HCT116 (cell line): Measurements from ENCODE around the gene SLC36A2. TPM values are rescaled to one million over a fixed set of nuclear protein-coding genes. Genes with fewer than 3 reads are reported as not detected.

Experiments used
- ATAC-seq: fragments of 200-7000 bp; cut with Tn5 transposase; 2 replicates; pipeline ENCODE4 v1.9.1; 2020; ENCODE audit warnings: mild to moderate bottlenecking, moderate library complexity
- BruUV-seq: library from RNA; stranded (reverse); fragments of 400-500 nt; replicated peaks from 2 replicates; lab custom pipeline; 2021; lab: Mats Ljungman, UMichigan
- CTCF ChIA-PET: fragments of 300-600 bp; sonication (Branson Sonifier 250); formaldehyde crosslinking; loops from one replicate; lab custom pipeline; 2021; ENCODE audit warnings: antibody characterized with exemption; lab: Charles Lee
- POLR2A ChIA-PET: fragments of 300-600, 350-600 bp; sonication (Branson Sonifier 250); formaldehyde crosslinking; loops from one replicate; lab custom pipeline; 2021; ENCODE audit warnings: antibody characterized with exemption; lab: Charles Lee
- RAD21 ChIA-PET, 2 experiments: fragments of 300-600 bp; sonication (Branson Sonifier 250); formaldehyde crosslinking; loops; one replicate each; lab custom pipeline; 2023; ENCODE audit warnings: low total read pairs in 2 of 2; ENCODE audit not compliant: uncharacterized antibody in 2 of 2, unreplicated experiment in 2 of 2, low non-redundant PET in 1 of 2; lab: Charles Lee
- DNase-seq: peaks from one replicate; pipeline ENCODE4 v3.0.0-alpha.2; 2010; ENCODE audit warnings: low read depth, low spot score
- H2AFZ ChIP-seq: fragments of 200-600 bp; shearing (Covaris generic), sonication (generic); 2 replicates; pipeline ENCODE4 v1.6.1; 2017; ENCODE audit warnings: low read depth, mixed run types, mixed read lengths, antibody characterized with exemption, low read length; ENCODE audit not compliant: poor library complexity, severe bottlenecking
- H3K27ac ChIP-seq: 2 replicates; pipeline ENCODE4 v1.5.1; 2012; ENCODE audit warnings: low read depth, low read length
- H3K27me3 ChIP-seq: fragments of 200-600 bp; sonication (generic); 2 replicates; pipeline ENCODE4 v1.6.1; 2016; ENCODE audit warnings: mixed run types, low read length, mixed read lengths; ENCODE audit not compliant: insufficient read depth
- H3K36me3 ChIP-seq, 2 experiments: fragments of 200-500 bp in 1 of 2; fragments of 200-600 bp in 1 of 2; sonication (Bioruptor generic) in 1 of 2; sonication (generic) in 1 of 2; 2 replicates each; pipeline versions ENCODE4 v1.5.1 to v1.6.1; 2014 to 2016; ENCODE audit warnings: low read length in 2 of 2, inconsistent platforms in 1 of 2, mixed read lengths in 1 of 2, mixed run types in 1 of 2; ENCODE audit not compliant: insufficient read depth in 2 of 2, control insufficient read depth in 1 of 2
- H3K4me1 ChIP-seq, 2 experiments: fragments of 200-600 bp in 1 of 2; sonication (generic) in 1 of 2; 2 replicates each; pipeline versions ENCODE4 v1.5.1 to v1.6.1; 2012 to 2017; ENCODE audit warnings: low read length in 2 of 2, inconsistent platforms in 1 of 2, mild to moderate bottlenecking in 1 of 2, mixed read lengths in 1 of 2, mixed run types in 1 of 2, moderate library complexity in 1 of 2; ENCODE audit not compliant: insufficient read depth in 2 of 2, control insufficient read depth in 1 of 2
- H3K4me2 ChIP-seq: fragments of 200-600 bp; sonication (generic); 2 replicates; pipeline ENCODE4 v1.6.1; 2017; ENCODE audit warnings: mixed run types, low read length, mixed read lengths
- H3K4me3 ChIP-seq, 2 experiments: fragments of 200-600 bp in 1 of 2; sonication (generic) in 1 of 2; replicated peaks in 1 of 2; 2 replicates each; pipeline ENCODE4 v1.5.1; 2011 to 2016; ENCODE audit warnings: low read length in 2 of 2, control low read depth in 1 of 2, low read depth in 1 of 2, mild to moderate bottlenecking in 1 of 2, mixed read lengths in 1 of 2, mixed run types in 1 of 2
- H3K79me2 ChIP-seq: fragments of 200-600 bp; sonication (generic); 2 replicates; pipeline ENCODE4 v1.6.1; 2017; ENCODE audit warnings: mild to moderate bottlenecking, mixed run types, low read length, moderate library complexity, mixed read lengths; ENCODE audit not compliant: insufficient read depth
- H3K9ac ChIP-seq: fragments of 200-600 bp; sonication (generic); 2 replicates; pipeline ENCODE4 v1.6.1; 2016; ENCODE audit warnings: low read length, mixed read lengths
- H3K9me2 ChIP-seq: fragments of 200-600 bp; sonication (generic), shearing (Covaris generic); 2 replicates; pipeline ENCODE4 v1.6.1; 2017; ENCODE audit warnings: mixed run types, mild to moderate bottlenecking, moderate library complexity; ENCODE audit not compliant: insufficient read depth
- H3K9me3 ChIP-seq, 2 experiments: fragments of 200-500 bp in 1 of 2; fragments of 200-600 bp in 1 of 2; sonication (Bioruptor generic) in 1 of 2; sonication (generic) in 1 of 2; 2 replicates each; pipeline ENCODE4 v1.6.1; 2014 to 2017; ENCODE audit warnings: low read length in 2 of 2, mixed read lengths in 2 of 2, inconsistent platforms in 1 of 2, low read depth in 1 of 2, mild to moderate bottlenecking in 1 of 2, mixed run types in 1 of 2, moderate library complexity in 1 of 2; ENCODE audit not compliant: control insufficient read depth in 1 of 2, insufficient read depth in 1 of 2
- H4K20me1 ChIP-seq: fragments of 200-600 bp; sonication (generic), shearing (Covaris generic); 2 replicates; pipeline ENCODE4 v1.6.1; 2017; ENCODE audit warnings: mixed run types, mild to moderate bottlenecking, moderate library complexity; ENCODE audit not compliant: insufficient read depth
- EGR1 ChIP-seq: IDR thresholded peaks from 2 replicates; pipeline ENCODE4 v1.6.1; 2012; ENCODE audit warnings: low read depth
- ELF1 ChIP-seq: IDR thresholded peaks from 2 replicates; pipeline ENCODE4 v1.6.1; 2012; ENCODE audit warnings: low read depth, borderline replicate concordance
- EZH2phosphoT487 ChIP-seq: fragments of 200-600 bp; IDR thresholded peaks from 2 replicates; pipeline ENCODE4 v1.6.1; 2018; ENCODE audit warnings: antibody characterized with exemption, borderline replicate concordance
- SIN3A ChIP-seq: IDR thresholded peaks from 2 replicates; pipeline ENCODE4 v1.6.1; 2012; ENCODE audit warnings: low read depth
- TCF7L2 ChIP-seq: IDR thresholded peaks from 2 replicates; pipeline ENCODE4 v1.7.0; 2011; ENCODE audit warnings: borderline replicate concordance, inconsistent platforms; ENCODE audit not compliant: insufficient read depth, insufficient read length; ENCODE audit errors: extremely low read depth
- ZFX ChIP-seq: fragments of 450-650 bp; IDR thresholded peaks from 2 replicates; pipeline ENCODE4 v1.6.1; 2017
- intact Hi-C: fragments of 100-400 bp; cut with micrococcal nuclease; formaldehyde crosslinking; loops from 2 replicates; pipeline ENCODE4 v1.10.0; 2022
- total RNA-seq: library from RNA; stranded (reverse); gene quantifications from one replicate; pipeline ENCODE4 v1.2.1, GENCODE V29; 2021; ENCODE audit not compliant: unreplicated experiment
- TF ChIP-seq, protein P1 (sequence below): IDR thresholded peaks from 2 replicates; pipeline ENCODE4 v1.6.1; 2012
- TF ChIP-seq, protein P2 (sequence below), 3 experiments: fragments of 200-600 bp in 1 of 3; sonication (generic) in 1 of 3; IDR thresholded peaks in 2 of 3; conservative IDR thresholded peaks in 1 of 3; 2 replicates each; pipeline ENCODE4 v1.5.1; 2012 to 2017; ENCODE audit warnings: low read depth in 2 of 3, low read length in 2 of 3, antibody characterized with exemption in 1 of 3, borderline replicate concordance in 1 of 3, control low read depth in 1 of 3, mild to moderate bottlenecking in 1 of 3, mixed read lengths in 1 of 3, mixed run types in 1 of 3, moderate library complexity in 1 of 3; ENCODE audit not compliant: insufficient read depth in 1 of 3

The SLC36A2 gene
- total RNA-seq, 1 experiment from 2014 or later: not detected

GRCh38 chr5:151285683-151286082, 61.7 kb downstream of the SLC36A2 start:
- H3K4me2 ChIP-seq: no peak overlapping the region
- no peaks in the 10 kb centered on the region for H3K36me3 ChIP-seq
- H3K9me3 ChIP-seq: no peaks in the 10 kb centered on the region
- H4K20me1 ChIP-seq: no peaks in the 10 kb centered on the region
- H3K79me2 ChIP-seq: no peaks in the 10 kb centered on the region
- DNase-seq: no peak
- H3K9ac ChIP-seq: no peak overlapping the region
- POLR2A ChIA-PET: no interaction called here
- no peak overlapping the region for H2AFZ ChIP-seq
- no peak for TF ChIP-seq ZFX
- TF ChIP-seq EZH2phosphoT487: no peak
- TF ChIP-seq ELF1: no peak
- TF ChIP-seq SIN3A: no peak
- TF ChIP-seq, protein P1, sequence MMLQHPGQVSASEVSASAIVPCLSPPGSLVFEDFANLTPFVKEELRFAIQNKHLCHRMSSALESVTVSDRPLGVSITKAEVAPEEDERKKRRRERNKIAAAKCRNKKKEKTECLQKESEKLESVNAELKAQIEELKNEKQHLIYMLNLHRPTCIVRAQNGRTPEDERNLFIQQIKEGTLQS: no peak
- TF ChIP-seq EGR1: no peak
- TF ChIP-seq, protein P2, sequence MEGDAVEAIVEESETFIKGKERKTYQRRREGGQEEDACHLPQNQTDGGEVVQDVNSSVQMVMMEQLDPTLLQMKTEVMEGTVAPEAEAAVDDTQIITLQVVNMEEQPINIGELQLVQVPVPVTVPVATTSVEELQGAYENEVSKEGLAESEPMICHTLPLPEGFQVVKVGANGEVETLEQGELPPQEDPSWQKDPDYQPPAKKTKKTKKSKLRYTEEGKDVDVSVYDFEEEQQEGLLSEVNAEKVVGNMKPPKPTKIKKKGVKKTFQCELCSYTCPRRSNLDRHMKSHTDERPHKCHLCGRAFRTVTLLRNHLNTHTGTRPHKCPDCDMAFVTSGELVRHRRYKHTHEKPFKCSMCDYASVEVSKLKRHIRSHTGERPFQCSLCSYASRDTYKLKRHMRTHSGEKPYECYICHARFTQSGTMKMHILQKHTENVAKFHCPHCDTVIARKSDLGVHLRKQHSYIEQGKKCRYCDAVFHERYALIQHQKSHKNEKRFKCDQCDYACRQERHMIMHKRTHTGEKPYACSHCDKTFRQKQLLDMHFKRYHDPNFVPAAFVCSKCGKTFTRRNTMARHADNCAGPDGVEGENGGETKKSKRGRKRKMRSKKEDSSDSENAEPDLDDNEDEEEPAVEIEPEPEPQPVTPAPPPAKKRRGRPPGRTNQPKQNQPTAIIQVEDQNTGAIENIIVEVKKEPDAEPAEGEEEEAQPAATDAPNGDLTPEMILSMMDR (IDR thresholded peaks at IDR 0.05 in 2 of 3, conservative IDR thresholded peaks at IDR 0.05 in 1 of 3; ENCODE audit: borderline replicate concordance in 1 of 3, insufficient read depth in 1 of 3, low read depth in 2 of 3, low read length in 2 of 3): no peak
- no peak for TF ChIP-seq TCF7L2
- CTCF ChIA-PET: interaction anchor here (0.7 kb wide), 1 partner anchor 366 kb away, joined by 3 read pairs; no protein-coding TSS in a partner anchor
- peaks cover 4 to 5% of the 10 kb centered on the region in 2 experiments; a peak in 3 of 4 replicates for H3K4me1 ChIP-seq
- no peak for ATAC-seq
- no peak overlapping the region for H3K27ac ChIP-seq
- intact Hi-C loops: loop anchor here (10.0 kb wide), 1 partner anchor 459 kb away; no protein-coding TSS in a partner anchor
- no peaks in the 10 kb centered on the region for H3K27me3 ChIP-seq
- no TSS peak for BruUV-seq
- no peaks in the 10 kb centered on the region for H3K9me2 ChIP-seq
- RAD21 ChIA-PET: no interaction called here
- no peak overlapping the region for H3K4me3 ChIP-seq
